KOPT-K1 (cell line): ENCODE measurements around the gene POLR2H.

Experiments
- H3K27ac ChIP-seq: fragments of 200-600 bp; sonication (generic); 2 replicates; pipeline ENCODE4 v1.5.1; 2016; ENCODE audit warnings: antibody characterized with exemption, mild to moderate bottlenecking, low read depth, low read length; ENCODE audit not compliant: poor library complexity, severe bottlenecking
- H3K36me3 ChIP-seq: fragments of 200-600 bp; sonication (generic); 2 replicates; pipeline ENCODE4 v1.5.1; 2017; ENCODE audit warnings: antibody characterized with exemption, mild to moderate bottlenecking, low read length, moderate library complexity; ENCODE audit not compliant: insufficient read depth
- H3K9me3 ChIP-seq: fragments of 200-600 bp; sonication (generic); 2 replicates; pipeline ENCODE4 v1.5.1; 2017; ENCODE audit warnings: antibody characterized with exemption, low read length, mild to moderate bottlenecking; ENCODE audit not compliant: insufficient read depth, poor library complexity, severe bottlenecking

POLR2H gene

DNA sequence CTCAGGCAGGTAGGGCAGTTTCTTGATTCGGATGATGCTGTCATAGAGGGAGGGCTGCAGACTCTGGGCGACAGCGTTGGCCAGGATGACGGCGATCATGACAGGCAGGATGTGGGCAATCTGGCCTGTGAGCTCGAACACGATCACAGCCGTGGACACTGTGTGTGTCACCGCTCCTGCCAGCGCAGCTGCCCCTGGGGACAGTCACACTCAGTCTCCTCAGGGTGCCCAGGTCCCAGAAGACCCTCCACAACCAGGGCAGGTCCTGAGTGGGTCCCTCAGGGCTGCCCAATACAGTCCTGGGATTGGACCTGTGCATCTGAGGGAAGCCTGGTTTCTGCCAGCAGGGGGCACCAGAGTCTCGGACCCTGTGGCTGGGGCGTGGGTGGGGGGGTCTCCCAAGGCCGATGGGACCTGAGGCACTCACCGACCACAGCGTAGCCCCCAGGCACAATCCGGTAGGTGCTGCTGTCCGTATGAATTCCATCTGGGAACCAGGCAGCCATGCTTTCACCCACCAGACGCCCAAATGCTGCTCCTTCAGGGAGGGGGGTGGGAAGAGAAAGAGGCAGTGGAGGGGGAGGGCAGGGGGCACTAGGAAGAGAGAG lies 7.3 kb upstream of the POLR2H start:
- no peaks in the 10 kb centered on the region for H3K9me3 ChIP-seq
- H3K27ac ChIP-seq: no peak overlapping the region
- no peaks in the 10 kb centered on the region; the same call in 1 of the 2 replicates for H3K36me3 ChIP-seq

DNA sequence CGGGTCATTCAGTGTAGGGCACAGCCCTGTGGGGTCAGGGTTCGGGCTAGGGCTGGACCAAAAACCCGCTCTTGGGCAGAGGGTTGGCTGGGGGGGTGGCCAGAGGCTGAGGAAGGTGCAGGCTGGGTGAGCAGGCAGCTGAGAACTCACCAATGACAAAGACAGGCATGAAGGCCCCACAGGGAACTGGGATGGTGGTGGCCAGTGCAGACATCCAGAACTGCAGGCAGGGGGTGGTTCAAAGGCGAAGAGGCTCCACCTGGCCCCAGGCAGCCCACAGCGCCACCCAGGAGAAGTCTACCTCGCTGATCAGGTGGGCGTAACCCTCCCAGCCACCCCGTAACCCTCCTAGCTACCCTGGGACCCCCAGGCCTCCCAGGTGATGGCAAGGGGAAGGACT lies 6.8 kb upstream of the POLR2H start:
- Histone ChIP-seq H3K27ac (no peak overlapping the region), H3K36me3 (no peaks in the 10 kb centered on the region; the same call in 1 of the 2 replicates), H3K9me3 (no peaks in the 10 kb centered on the region)

DNA sequence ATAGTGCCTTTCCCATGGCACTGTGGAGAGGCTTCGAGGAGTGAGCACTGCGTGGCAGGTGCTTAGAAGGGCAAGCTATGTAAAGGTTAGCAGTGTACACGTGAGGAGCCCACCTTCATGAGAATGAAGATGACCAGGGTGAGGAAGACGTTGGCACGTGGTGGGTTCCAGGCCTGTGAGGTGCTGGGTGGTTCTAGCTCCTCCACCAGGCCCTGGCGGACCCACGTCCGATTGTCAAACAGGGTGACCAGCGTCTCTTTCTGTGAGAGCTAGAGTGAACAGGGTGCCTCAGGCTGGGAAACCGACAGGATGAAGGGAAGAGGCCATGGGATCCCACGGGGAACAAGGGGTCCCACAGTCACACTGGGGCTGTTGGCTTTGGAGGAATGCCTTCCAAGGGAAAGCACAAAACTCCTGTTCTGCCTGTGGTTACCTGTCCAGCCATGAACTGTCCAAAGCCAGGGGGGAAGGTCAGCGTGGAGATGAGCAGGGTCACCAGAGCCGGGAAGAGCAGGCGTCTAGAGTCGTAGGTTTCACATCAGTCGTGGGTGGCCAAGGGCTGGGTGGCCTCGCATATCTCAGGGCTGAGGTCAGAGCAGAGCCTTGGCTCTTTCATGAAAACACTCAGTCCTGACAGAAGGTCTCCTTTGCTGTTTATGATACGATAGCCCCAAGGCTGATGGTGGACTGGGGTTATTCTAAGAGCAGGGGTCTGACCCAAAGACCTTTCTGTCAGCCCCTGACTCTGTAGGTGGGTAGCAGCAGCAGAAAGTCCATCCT lies 6.1 kb upstream of the POLR2H start:
- Histone ChIP-seq H3K36me3 (no peaks in the 10 kb centered on the region; the same call in 1 of the 2 replicates), H3K27ac (no peak overlapping the region)

DNA sequence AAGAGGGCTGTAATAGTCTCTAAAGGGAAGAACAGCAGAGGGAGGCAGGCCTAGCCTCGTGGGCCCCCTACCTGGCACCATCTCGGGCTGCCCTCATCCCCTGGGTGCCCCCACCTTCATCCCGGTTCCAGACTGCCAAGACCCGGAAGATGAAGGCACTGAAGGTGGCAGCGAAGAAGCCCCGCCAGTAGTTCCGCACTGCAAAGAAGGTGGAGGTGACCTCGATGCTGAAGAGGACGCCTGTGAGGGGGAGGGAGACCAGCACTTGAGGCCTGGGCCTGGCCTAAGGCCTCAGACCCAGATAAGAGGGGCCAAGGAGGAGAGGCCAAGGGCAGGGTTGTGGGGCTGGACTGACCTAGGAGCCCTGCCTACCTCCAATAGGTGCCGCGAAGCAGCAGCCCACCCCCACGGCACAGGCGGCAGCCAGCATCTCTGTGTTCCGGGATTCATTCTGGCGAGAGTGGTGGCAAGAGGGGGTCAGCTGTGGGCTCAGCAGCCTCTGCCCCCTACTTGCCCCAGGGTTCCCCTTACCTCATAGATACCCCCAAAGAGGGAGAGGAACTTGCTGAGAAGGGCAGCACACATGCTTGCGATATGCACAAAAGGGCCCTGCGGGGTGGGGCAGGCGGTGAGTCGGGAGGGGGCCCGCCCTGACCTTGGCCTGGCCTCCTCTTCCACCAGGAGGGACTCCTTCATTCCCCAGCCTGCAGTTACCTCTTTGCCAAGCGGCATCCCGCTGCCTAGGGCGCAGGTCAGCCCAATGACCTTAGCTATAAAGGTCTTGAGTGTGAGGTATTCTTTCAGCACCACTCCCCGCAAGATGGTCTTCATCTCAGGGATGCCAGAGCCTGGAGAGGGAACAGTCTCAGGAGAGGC lies 4.0 kb upstream of the POLR2H start:
- Histone ChIP-seq H3K27ac (no peak overlapping the region), H3K9me3 (no peaks in the 10 kb centered on the region), H3K36me3 (no peaks in the 10 kb centered on the region; the same call in 1 of the 2 replicates)

More for the DNA sequence above, 6.1 kb upstream of the POLR2H start:
- no peaks in the 10 kb centered on the region for H3K9me3 ChIP-seq

DNA sequence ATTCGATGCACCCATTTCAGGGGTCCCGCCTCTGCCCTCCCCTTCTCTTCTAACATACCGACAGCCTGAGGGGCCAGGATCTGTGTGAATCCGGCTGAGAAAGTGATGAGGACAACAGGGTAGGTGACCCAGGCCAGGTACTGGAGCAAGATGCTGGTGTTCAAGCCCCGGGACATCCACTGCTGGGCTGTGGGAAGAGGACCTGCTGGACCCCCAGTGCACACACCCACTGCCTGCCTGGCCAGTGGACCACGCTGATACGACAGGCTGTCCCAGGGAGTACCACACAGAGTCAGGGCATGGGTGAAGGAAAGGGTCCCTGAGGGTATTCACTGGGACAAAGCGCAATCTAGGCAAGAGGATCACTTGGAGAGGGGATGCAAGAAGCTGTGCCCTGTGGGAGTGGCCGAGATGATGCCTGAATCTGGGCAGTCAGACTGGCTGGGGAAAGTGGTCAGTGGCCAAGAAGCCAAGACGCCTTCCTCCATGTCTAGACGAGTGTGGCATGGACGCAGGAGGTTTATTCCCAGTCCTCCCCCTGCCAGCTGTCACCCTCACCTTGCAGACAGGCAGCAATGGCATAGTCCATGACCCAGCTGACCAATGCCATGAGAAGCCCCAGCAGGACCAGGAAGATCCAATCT lies 3.3 kb upstream of the POLR2H start:
- Histone ChIP-seq H3K36me3 (no peaks in the 10 kb centered on the region; the same call in 1 of the 2 replicates), H3K9me3 (no peaks in the 10 kb centered on the region), H3K27ac (no peak overlapping the region)

DNA sequence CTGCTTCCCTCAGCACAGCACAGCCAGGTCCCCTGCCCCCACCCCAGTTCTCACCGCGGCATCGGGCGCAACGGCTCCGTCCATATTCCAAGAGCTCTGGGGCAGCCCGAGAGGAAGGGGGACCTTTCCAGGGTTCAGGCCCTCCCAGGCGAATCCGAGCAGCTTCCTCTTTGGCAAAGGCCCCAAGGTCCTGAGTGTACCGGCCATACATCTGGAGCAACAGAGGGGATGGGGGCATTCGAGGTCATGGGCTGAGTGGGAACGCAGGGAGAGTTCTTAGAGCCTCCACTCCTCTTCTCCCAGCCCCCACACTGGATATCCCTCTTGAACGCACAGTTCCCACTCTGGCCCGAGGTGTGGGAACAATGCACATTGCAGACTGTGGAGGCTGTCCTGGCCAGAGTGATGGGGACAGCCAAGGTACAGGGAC lies 2.6 kb upstream of the POLR2H start:
- H3K9me3 ChIP-seq: no peaks in the 10 kb centered on the region
- no peak overlapping the region for H3K27ac ChIP-seq
- H3K36me3 ChIP-seq: no peaks in the 10 kb centered on the region; the same call in 1 of the 2 replicates

DNA sequence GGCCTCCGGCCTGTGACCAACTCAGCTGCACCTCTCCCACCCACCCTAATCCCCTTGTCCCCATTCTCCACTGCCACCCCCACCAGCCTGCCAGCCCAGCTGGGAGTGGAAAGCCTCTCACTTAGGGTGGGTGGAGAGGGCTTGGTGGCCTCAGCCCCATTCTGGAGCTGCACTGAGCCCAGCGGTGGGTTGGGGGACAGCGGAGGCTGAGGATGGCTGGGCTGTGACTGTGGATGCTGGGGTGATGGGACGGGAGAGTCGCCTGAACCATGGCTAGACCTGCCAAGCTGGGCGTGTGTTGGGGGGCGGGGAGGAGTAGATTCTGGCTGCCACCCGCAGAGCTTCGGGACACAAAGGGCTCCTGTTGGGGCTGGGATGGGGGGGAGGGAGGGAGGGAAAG lies 1.9 kb upstream of the POLR2H start:
- Histone ChIP-seq H3K9me3 (no peaks in the 10 kb centered on the region), H3K27ac (no peak overlapping the region), H3K36me3 (peaks cover 2% of the 10 kb centered on the region)

DNA sequence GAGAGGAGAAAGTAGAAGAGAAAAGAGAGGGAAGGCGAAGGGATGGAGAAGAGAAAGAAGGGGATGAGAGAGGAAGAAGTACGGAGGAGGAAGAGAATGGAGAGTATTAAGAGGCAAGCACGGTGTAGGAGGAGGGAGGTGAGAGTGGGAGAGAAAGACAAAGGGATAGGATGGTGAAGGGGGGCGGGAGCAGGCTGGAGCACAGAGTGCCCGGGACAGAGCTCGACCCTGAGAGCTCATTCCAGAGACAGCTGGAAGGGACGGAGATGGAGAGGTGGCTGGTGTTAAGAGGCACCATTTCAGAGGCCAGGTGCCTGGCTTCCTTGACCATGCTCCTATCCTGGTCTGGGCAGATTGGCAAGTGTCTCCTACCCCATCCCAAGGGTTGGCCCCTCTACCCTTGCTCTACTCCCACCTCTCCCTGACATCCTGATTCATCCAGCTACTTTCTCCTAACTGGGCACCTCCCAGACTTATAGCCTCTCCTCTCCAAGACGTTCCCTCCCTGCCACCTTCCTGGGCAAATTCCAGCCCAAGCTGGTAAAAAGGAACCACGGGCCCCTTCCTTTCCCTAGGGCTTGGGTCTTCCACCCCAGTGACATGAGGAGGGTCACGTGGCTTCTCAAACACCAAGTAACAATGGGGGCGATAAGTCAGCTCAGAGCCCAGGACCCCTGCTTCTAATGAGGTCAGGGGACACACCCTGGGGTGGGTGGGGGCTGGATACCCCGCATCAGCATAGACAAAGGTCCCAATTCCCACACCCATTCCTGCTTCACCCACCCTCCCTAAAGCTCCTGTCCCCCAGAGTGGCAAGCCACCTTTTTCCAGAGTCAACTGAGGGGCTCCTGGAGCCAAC lies 1.2 kb upstream of the POLR2H start:
- Histone ChIP-seq H3K27ac (no peak overlapping the region), H3K9me3 (no peaks in the 10 kb centered on the region), H3K36me3 (peaks cover 8% of the 10 kb centered on the region)

DNA sequence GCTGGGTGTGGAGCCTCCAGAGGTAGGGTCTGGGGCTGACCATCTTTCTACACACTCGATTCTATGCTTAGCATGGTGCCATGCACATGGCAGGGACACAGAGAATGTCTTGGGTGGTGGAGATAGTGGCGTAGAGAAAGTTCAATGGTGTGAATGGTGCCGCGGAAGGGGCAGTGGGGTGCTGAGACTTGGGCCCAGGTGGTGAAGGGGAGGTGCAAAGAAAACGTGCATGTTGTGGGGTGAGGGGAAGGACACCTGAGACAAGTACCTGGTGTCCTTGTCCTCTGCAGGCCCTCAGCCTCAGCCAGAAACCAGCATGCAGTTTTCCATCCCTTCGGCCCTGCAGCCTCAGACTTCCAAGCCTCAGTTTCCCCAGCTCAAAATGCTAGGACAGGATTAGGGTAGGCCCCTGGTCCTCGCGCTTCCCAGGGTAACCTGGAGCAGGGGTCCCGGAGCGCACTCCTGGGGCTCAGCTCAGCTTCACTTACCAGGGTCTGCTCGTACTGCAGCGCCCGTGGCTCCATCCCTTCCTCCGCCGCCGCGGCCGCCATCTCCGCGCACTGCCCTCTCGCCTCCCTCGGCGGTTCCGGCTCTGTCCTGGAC lies 480 bp upstream of the POLR2H start:
- Histone ChIP-seq H3K27ac (no peak overlapping the region), H3K9me3 (no peaks in the 10 kb centered on the region), H3K36me3 (peaks cover 13% of the 10 kb centered on the region)

DNA sequence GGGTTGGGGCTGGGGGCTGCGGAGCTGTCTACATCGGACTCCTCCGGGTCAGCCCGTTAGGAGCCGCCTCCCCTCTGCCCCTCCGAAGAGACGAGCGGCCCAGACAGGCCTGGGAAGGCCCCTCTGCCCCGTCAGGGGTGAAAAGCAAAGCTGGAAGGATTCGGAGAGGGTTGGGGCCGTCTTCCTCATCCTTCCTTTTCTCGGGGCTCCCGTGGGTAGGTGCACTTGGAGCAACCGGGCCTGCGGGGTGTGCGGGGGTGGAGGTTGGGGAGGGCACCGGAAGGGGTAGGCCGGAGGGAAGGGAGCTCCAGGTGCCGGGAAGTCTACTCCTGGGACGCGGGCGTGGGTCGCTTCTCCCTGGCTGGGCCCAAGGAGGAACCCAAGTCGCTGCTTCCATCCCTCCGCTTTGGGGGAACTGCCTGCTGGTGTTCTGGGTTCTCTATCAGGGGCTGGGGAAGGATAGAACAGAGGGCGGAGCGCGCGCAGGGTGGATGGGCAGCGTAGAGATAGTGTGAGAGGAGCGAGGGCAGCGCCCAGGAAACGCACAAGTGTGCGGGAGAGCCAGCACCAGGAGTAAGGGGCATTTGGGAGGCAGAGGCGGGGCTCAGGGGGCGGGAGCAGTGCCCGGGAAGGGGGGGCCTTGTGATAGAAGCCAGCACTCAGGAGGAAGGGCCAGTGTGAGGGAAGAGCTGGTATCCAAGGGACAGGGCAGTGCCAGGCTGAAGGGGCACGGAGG lies 590 bp downstream of the POLR2H start:
- peak overlapping the region; percentile 82 for H3K27ac ChIP-seq
- H3K36me3 ChIP-seq: peaks cover 24% of the 10 kb centered on the region
- no peaks in the 10 kb centered on the region for H3K9me3 ChIP-seq

DNA sequence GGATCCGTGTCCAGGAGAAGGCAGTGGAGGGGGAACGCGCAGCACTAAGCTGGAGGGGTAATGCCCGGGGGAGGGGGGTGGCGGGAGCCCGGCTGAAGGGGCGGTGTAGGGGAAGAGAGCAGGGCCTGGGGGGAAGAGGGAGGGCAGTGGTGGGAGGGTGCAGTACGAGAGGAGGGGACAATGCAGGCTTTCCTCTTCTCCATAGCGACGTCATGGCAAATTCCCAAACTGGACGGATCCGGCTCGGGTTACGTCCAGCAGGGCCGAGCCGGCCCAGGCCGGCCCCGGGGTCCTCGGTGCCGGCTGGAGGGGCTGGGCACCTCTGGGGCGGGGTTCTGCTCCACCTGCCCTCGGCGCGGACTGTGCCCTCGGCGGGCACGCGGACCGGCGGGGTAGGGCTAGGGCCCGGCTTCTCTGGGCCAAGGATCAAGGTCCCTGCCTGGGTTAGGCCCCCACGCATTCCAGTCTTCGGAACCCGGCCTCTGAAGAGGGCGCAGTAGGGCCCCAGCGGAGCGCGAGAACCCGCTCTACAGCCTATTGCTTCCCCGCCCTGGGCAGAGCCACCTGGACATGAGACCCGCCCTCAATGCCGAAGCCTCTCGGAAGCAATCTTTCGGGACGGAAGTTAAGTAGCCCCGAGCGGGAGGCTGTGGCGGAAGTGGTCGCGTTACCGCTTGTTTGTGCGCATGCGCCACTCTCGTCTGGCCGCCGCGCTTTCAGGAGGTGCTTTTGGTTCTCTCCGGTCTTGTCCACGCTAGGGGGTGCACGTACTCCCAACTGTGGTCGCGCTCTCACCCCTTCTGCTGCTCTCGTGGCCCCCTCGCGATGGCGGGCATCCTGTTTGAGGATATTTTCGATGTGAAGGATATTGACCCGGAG lies 1.4 kb downstream of the POLR2H start:
- Histone ChIP-seq H3K9me3 (no peaks in the 10 kb centered on the region), H3K27ac (peak overlapping the region; percentile 82), H3K36me3 (peaks cover 31% of the 10 kb centered on the region)

DNA sequence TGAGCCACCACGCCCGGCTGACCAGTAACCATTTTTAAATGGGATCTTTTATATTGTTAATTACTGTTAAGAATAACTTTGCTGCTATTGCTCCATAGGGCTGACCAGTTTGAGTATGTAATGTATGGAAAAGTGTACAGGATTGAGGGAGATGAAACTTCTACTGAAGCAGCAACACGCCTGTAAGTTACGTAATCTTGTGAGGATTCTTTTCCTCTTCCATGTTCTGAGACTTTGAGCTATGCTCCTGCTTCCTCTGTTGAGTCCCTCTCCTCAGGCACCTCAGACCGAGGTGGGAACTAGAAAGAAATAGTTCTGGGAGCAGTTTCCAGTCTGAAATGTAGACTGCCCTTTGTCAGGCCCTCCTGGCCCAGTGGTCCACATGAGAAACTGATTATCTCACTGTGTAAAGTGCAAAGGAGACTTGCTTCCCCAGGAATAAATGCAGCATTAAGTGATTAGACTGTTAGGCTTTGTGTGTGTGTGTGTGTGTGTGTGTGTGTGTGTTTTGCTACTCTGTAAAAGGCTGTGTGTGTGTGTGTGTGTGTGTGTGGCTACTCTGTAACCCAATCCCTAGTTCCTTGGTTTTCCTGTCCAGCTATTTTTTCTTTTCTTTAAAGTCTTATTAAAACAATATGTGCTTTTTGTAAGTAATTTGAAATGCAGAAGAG lies 5.2 kb downstream of the POLR2H start:
- Histone ChIP-seq H3K27ac (no peak overlapping the region), H3K9me3 (no peaks in the 10 kb centered on the region), H3K36me3 (peaks cover 50% of the 10 kb centered on the region)
